ENCODE results near the gene PIGL. TPM values are rescaled to one million over a fixed set of nuclear protein-coding genes. Genes with fewer than 3 reads are reported as not detected.
A peak's percentile ranks its signal among the peaks of the same experiment; 100 is the strongest.

PIGL gene
- total RNA-seq, 1 donor from 2014 or later: 28.6 TPM

- DNase-seq (ENCODE audit: extremely low spot score, unreplicated experiment): no peak
- no peaks in the 10 kb centered on the region for H3K4me1 Mint-ChIP-seq (ENCODE audit: unreplicated experiment)
- H3K27me3 Mint-ChIP-seq (ENCODE audit: unreplicated experiment): no peaks in the 10 kb centered on the region
- no peak overlapping the region for H3K4me3 Mint-ChIP-seq (ENCODE audit: unreplicated experiment)
- no peaks in the 10 kb centered on the region for H3K9me3 Mint-ChIP-seq (ENCODE audit: unreplicated experiment)
- H3K27ac Mint-ChIP-seq (ENCODE audit: unreplicated experiment): no peak overlapping the region
- TF ChIP-seq CTCF (IDR thresholded peaks at IDR 0.05): no peak
- H3K36me3 Mint-ChIP-seq (ENCODE audit: unreplicated experiment): peaks cover 2% of the 10 kb centered on the region
These were observed 26.4 kb downstream of the PIGL start for GRCh38 chr17:16243385-16243784.

- Mint-ChIP-seq H3K9me3 (ENCODE audit: unreplicated experiment) (no peaks in the 10 kb centered on the region), H3K27ac (ENCODE audit: unreplicated experiment) (no peak overlapping the region), H3K36me3 (ENCODE audit: unreplicated experiment) (peaks cover 4% of the 10 kb centered on the region), H3K27me3 (ENCODE audit: unreplicated experiment) (no peaks in the 10 kb centered on the region), H3K4me1 (ENCODE audit: unreplicated experiment) (no peaks in the 10 kb centered on the region), H3K4me3 (ENCODE audit: unreplicated experiment) (no peak overlapping the region)
- DNase-seq (ENCODE audit: extremely low spot score, unreplicated experiment): no peak
- TF ChIP-seq CTCF (IDR thresholded peaks at IDR 0.05): no peak
These were observed 27.0 kb downstream of the PIGL start for GRCh38 chr17:16243801-16244567.

- no peak for DNase-seq (ENCODE audit: extremely low spot score, unreplicated experiment)
These were observed 30.6 kb downstream of the PIGL start for GRCh38 chr17:16247586-16247984.

GRCh38 chr17:16250635-16251034 is 33.6 kb downstream of the PIGL start:
- TF ChIP-seq CTCF (IDR thresholded peaks at IDR 0.05): no peak
- no peak for DNase-seq (ENCODE audit: extremely low spot score, unreplicated experiment)
- H3K4me3 Mint-ChIP-seq (ENCODE audit: unreplicated experiment): no peak overlapping the region
- peak overlapping the region; percentile 76 for H3K27ac Mint-ChIP-seq (ENCODE audit: unreplicated experiment)
- H3K36me3 Mint-ChIP-seq (ENCODE audit: unreplicated experiment): peaks cover 4% of the 10 kb centered on the region
- H3K4me1 Mint-ChIP-seq (ENCODE audit: unreplicated experiment): peaks cover 10% of the 10 kb centered on the region
- no peaks in the 10 kb centered on the region for H3K9me3 Mint-ChIP-seq (ENCODE audit: unreplicated experiment)
- no peaks in the 10 kb centered on the region for H3K27me3 Mint-ChIP-seq (ENCODE audit: unreplicated experiment)

More at GRCh38 chr17:16247586-16247984, 30.6 kb downstream of the PIGL start:
- TF ChIP-seq CTCF (IDR thresholded peaks at IDR 0.05): no peak
- Mint-ChIP-seq H3K36me3 (ENCODE audit: unreplicated experiment) (peaks cover 4% of the 10 kb centered on the region), H3K9me3 (ENCODE audit: unreplicated experiment) (no peaks in the 10 kb centered on the region), H3K4me3 (ENCODE audit: unreplicated experiment) (no peak overlapping the region), H3K4me1 (ENCODE audit: unreplicated experiment) (peaks cover 6% of the 10 kb centered on the region), H3K27me3 (ENCODE audit: unreplicated experiment) (no peaks in the 10 kb centered on the region), H3K27ac (ENCODE audit: unreplicated experiment) (no peak overlapping the region)

GRCh38 chr17:16251043-16251442 is 34.0 kb downstream of the PIGL start:
- Mint-ChIP-seq H3K36me3 (ENCODE audit: unreplicated experiment) (peaks cover 4% of the 10 kb centered on the region), H3K9me3 (ENCODE audit: unreplicated experiment) (no peaks in the 10 kb centered on the region), H3K27ac (ENCODE audit: unreplicated experiment) (peak overlapping the region; percentile 76), H3K27me3 (ENCODE audit: unreplicated experiment) (no peaks in the 10 kb centered on the region), H3K4me3 (ENCODE audit: unreplicated experiment) (no peak overlapping the region), H3K4me1 (ENCODE audit: unreplicated experiment) (peaks cover 13% of the 10 kb centered on the region)
- TF ChIP-seq CTCF (IDR thresholded peaks at IDR 0.05): no peak
- no peak for DNase-seq (ENCODE audit: extremely low spot score, unreplicated experiment)

All from osteocyte (in vitro differentiated cells).